MM.1S (cell line): ENCODE data around the gene HOXA2.

Experiments used
- DNase-seq: peaks from one replicate; pipeline ENCODE4 v3.0.0-alpha.2; 2015
- H2AFZ ChIP-seq: fragments of 300-600 bp; sonication (generic); 2 replicates; pipeline ENCODE4 v1.6.0; 2016; ENCODE audit warnings: antibody characterized with exemption, low read length
- H3F3A ChIP-seq: fragments of 300-600 bp; sonication (generic); 2 replicates; pipeline ENCODE4 v1.6.1; 2016; ENCODE audit warnings: mild to moderate bottlenecking, antibody characterized with exemption, low read length, moderate library complexity, mixed read lengths; ENCODE audit not compliant: insufficient read depth
- H3K27ac ChIP-seq: fragments of 300-600 bp; sonication (generic); 2 replicates; pipeline ENCODE4 v1.5.1; 2016; ENCODE audit warnings: mild to moderate bottlenecking, low read length
- H3K27me3 ChIP-seq: fragments of 300-600 bp; sonication (generic); replicated peaks from 2 replicates; pipeline ENCODE4 v1.6.0; 2016; ENCODE audit warnings: low read length; ENCODE audit not compliant: insufficient read depth
- H3K36me3 ChIP-seq: fragments of 300-600 bp; sonication (generic); replicated peaks from 2 replicates; pipeline ENCODE4 v1.6.1; 2016; ENCODE audit warnings: mild to moderate bottlenecking, low read length, mixed read lengths; ENCODE audit not compliant: insufficient read depth
- H3K4me1 ChIP-seq: fragments of 300-600 bp; sonication (generic); 2 replicates; pipeline ENCODE4 v1.6.1; 2016; ENCODE audit warnings: low read length, mixed read lengths
- H3K4me2 ChIP-seq: fragments of 300-600 bp; sonication (generic); 2 replicates; pipeline ENCODE4 v1.6.0; 2016; ENCODE audit warnings: low read depth, low read length
- H3K4me3 ChIP-seq: fragments of 300-600 bp; sonication (generic); 2 replicates; pipeline ENCODE4 v1.5.1; 2016; ENCODE audit warnings: low read length, mixed read lengths
- H3K79me2 ChIP-seq: fragments of 300-600 bp; sonication (generic); 2 replicates; pipeline ENCODE4 v1.6.1; 2016; ENCODE audit warnings: mixed run types, low read length, mixed read lengths
- H3K9ac ChIP-seq: fragments of 300-600 bp; sonication (generic); 2 replicates; pipeline ENCODE4 v1.6.1; 2016; ENCODE audit warnings: low read length, mixed read lengths
- H3K9me2 ChIP-seq: fragments of 300-600 bp; sonication (generic); replicated peaks from 2 replicates; pipeline ENCODE4 v1.6.1; 2016; ENCODE audit warnings: mild to moderate bottlenecking, low read length, mixed read lengths; ENCODE audit not compliant: insufficient read depth
- H3K9me3 ChIP-seq: fragments of 300-600 bp; sonication (generic); replicated peaks from 2 replicates; pipeline ENCODE4 v1.6.1; 2016; ENCODE audit warnings: mild to moderate bottlenecking, low read length, mixed read lengths; ENCODE audit not compliant: insufficient read depth
- H4K20me1 ChIP-seq: fragments of 300-600 bp; sonication (generic); 2 replicates; pipeline ENCODE4 v1.6.1; 2016; ENCODE audit warnings: mild to moderate bottlenecking, low read length, moderate library complexity, mixed read lengths; ENCODE audit not compliant: insufficient read depth
- EZH2 ChIP-seq: fragments of 300-600 bp; sonication (generic); optimal IDR thresholded peaks from 2 replicates; pipeline ENCODE3; 2017; ENCODE audit warnings: low read depth, mild to moderate bottlenecking, antibody characterized with exemption, low read length, mixed read lengths
- EZH2phosphoT487 ChIP-seq: fragments of 300-600 bp; sonication (generic); IDR thresholded peaks from 2 replicates; pipeline ENCODE4 v1.6.1; 2018; ENCODE audit warnings: antibody characterized with exemption, low read length
- TF ChIP-seq, protein P1 (sequence below): fragments of 300-600 bp; sonication (generic); IDR thresholded peaks from 2 replicates; pipeline ENCODE4 v1.5.1; 2016; ENCODE audit warnings: antibody characterized with exemption, low read length, mixed read lengths

Gene HOXA2

GRCh38 chr7:27130540-27131389, 28.3 kb upstream of the HOXA2 start, which contains the start of gene HOXA4:
HOXA4 (minus strand) TSS chr7:27130757; CDS start chr7:27130733, 24 bp downstream.
- TF ChIP-seq EZH2 (no peak), EZH2phosphoT487 (no peak)
- TF ChIP-seq, protein P1, sequence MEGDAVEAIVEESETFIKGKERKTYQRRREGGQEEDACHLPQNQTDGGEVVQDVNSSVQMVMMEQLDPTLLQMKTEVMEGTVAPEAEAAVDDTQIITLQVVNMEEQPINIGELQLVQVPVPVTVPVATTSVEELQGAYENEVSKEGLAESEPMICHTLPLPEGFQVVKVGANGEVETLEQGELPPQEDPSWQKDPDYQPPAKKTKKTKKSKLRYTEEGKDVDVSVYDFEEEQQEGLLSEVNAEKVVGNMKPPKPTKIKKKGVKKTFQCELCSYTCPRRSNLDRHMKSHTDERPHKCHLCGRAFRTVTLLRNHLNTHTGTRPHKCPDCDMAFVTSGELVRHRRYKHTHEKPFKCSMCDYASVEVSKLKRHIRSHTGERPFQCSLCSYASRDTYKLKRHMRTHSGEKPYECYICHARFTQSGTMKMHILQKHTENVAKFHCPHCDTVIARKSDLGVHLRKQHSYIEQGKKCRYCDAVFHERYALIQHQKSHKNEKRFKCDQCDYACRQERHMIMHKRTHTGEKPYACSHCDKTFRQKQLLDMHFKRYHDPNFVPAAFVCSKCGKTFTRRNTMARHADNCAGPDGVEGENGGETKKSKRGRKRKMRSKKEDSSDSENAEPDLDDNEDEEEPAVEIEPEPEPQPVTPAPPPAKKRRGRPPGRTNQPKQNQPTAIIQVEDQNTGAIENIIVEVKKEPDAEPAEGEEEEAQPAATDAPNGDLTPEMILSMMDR = no peak
- H3K4me2 ChIP-seq = no peak within 1 kb of the TSS
- H3F3A ChIP-seq = no peaks in the 10 kb centered on the region
- H3K9ac ChIP-seq = no peak within 1 kb of the TSS
- no peaks in the 10 kb centered on the region for H3K9me3 ChIP-seq
- no peak within 1 kb of the TSS for H3K27ac ChIP-seq
- no peaks in the 10 kb centered on the region for H3K4me1 ChIP-seq
- no peak for DNase-seq
- H2AFZ ChIP-seq = no peak within 1 kb of the TSS
- H3K79me2 ChIP-seq = no peaks in the 10 kb centered on the region
- no peaks in the 10 kb centered on the region for H3K9me2 ChIP-seq
- no peak within 1 kb of the TSS for H3K4me3 ChIP-seq
- H3K27me3 ChIP-seq = peaks cover 3% of the 10 kb centered on the region; the same call in 1 of the 2 replicates
- H4K20me1 ChIP-seq = no peaks in the 10 kb centered on the region
- H3K36me3 ChIP-seq = no peaks in the 10 kb centered on the region

- H3K9me3 ChIP-seq = no peaks in the 10 kb centered on the region
- H3K27me3 ChIP-seq = peaks cover 3% of the 10 kb centered on the region; the same call in 1 of the 2 replicates
- no peaks in the 10 kb centered on the region for H3K4me1 ChIP-seq
- no peak overlapping the region for H3K27ac ChIP-seq
- no peaks in the 10 kb centered on the region for H3K36me3 ChIP-seq
- no peak overlapping the region for H3K4me3 ChIP-seq
- no peaks in the 10 kb centered on the region for H4K20me1 ChIP-seq
- H2AFZ ChIP-seq = no peak overlapping the region
- no peak for DNase-seq
- no peaks in the 10 kb centered on the region for H3F3A ChIP-seq
- H3K4me2 ChIP-seq = no peak overlapping the region
- H3K9ac ChIP-seq = no peak overlapping the region
- no peaks in the 10 kb centered on the region for H3K9me2 ChIP-seq
- TF ChIP-seq, protein P1 = no peak
- TF ChIP-seq EZH2phosphoT487 = no peak
- TF ChIP-seq EZH2 = no peak
- H3K79me2 ChIP-seq = no peaks in the 10 kb centered on the region
These were observed 27.5 kb upstream of the HOXA2 start for GRCh38 chr7:27129729-27130539.

GRCh38 chr7:27128776-27129728, 26.6 kb upstream of the HOXA2 start:
- no peak overlapping the region for H3K4me3 ChIP-seq
- H2AFZ ChIP-seq = no peak overlapping the region
- H3K27me3 ChIP-seq = peaks cover 3% of the 10 kb centered on the region; the same call in 1 of the 2 replicates
- no peaks in the 10 kb centered on the region for H3K9me3 ChIP-seq
- TF ChIP-seq EZH2 (no peak), EZH2phosphoT487 (no peak)
- TF ChIP-seq, protein P1 = no peak
- no peaks in the 10 kb centered on the region for H3K36me3 ChIP-seq
- H3K4me1 ChIP-seq = no peaks in the 10 kb centered on the region
- H3K4me2 ChIP-seq = no peak overlapping the region
- no peaks in the 10 kb centered on the region for H3K9me2 ChIP-seq
- no peaks in the 10 kb centered on the region for H3K79me2 ChIP-seq
- no peaks in the 10 kb centered on the region for H4K20me1 ChIP-seq
- no peak overlapping the region for H3K27ac ChIP-seq
- no peak overlapping the region for H3K9ac ChIP-seq
- H3F3A ChIP-seq = no peaks in the 10 kb centered on the region
- no peak for DNase-seq
